HepG2 (cell line): ENCODE results near the gene CPZ. TPM values are rescaled to one million over a fixed set of nuclear protein-coding genes. Genes with fewer than 3 reads are reported as not detected.

ENCODE experiments used
- CENPT ChIP-seq: sonication (generic); formaldehyde crosslinking; IDR thresholded peaks from 2 replicates; pipeline ENCODE4 v1.8.0; 2022; ENCODE audit warnings: low read depth, mild to moderate bottlenecking, moderate library complexity, missing genetic modification reagents
- GATA4 ChIP-seq: sonication (generic); IDR thresholded peaks from 2 replicates; pipeline ENCODE4 v1.6.1; 2016; ENCODE audit warnings: antibody characterized with exemption, low read depth, borderline replicate concordance
- HOXA7 ChIP-seq: sonication (generic); formaldehyde crosslinking; IDR thresholded peaks from 2 replicates; pipeline ENCODE4 v1.8.1; 2022; ENCODE audit warnings: mild to moderate bottlenecking, missing genetic modification reagents, moderate library complexity
- ONECUT2 ChIP-seq: sonication (generic); formaldehyde crosslinking; IDR thresholded peaks from 2 replicates; pipeline ENCODE4 v1.4.0; 2020; ENCODE audit warnings: missing genetic modification reagents
- ZNF430 ChIP-seq: sonication (generic); formaldehyde crosslinking; IDR thresholded peaks from 2 replicates; pipeline ENCODE4 v1.9.0; 2021; ENCODE audit warnings: mild to moderate bottlenecking, missing genetic modification reagents
- ZNF768 ChIP-seq: sonication (generic); formaldehyde crosslinking; IDR thresholded peaks from 2 replicates; pipeline ENCODE4 v1.4.0; 2020; ENCODE audit warnings: missing genetic modification reagents
- polyA plus RNA-seq, 8 experiments: library from polyadenylated mRNA; depleted of rRNA in 3 of 8; stranded (reverse) in 7 of 8; unstranded in 1 of 8; fragments of >200 nt; fragmentation: Illumina TruSeq in 4 of 8; extraction: Trizol in 4 of 8; gene quantifications; 2 replicates each; pipeline versions ENCODE4 v1.2.1 to v1.2.3, GENCODE V29; 2011 to 2016; ENCODE audit warnings: low read depth in 4 of 8, missing spikeins in 1 of 8, mixed read lengths in 1 of 8; ENCODE audit not compliant: insufficient read depth in 1 of 8
- total RNA-seq, 5 experiments: library from RNA; depleted of rRNA; stranded (reverse); fragments of >200 nt; fragmentation: Illumina TruSeq; extraction: Trizol; gene quantifications; 2 replicates each; pipeline ENCODE4 v1.2.3, GENCODE V29; 2016; ENCODE audit warnings: low read depth in 1 of 5
- TF ChIP-seq, protein P1 (sequence below): sonication (generic); formaldehyde crosslinking; IDR thresholded peaks from 2 replicates; pipeline ENCODE4 v1.5.0; 2020; ENCODE audit warnings: missing genetic modification reagents
- TF ChIP-seq, protein P2 (sequence below): sonication (generic); formaldehyde crosslinking; conservative IDR thresholded peaks from 2 replicates; pipeline ENCODE4 v1.8.0; 2022; ENCODE audit warnings: missing genetic modification reagents
- TF ChIP-seq, protein P3 (sequence below): sonication (generic); formaldehyde crosslinking; IDR thresholded peaks from 2 replicates; pipeline ENCODE4 v1.4.0; 2020; ENCODE audit warnings: missing genetic modification reagents
- TF ChIP-seq, protein P4 (sequence below): sonication (generic); formaldehyde crosslinking; IDR thresholded peaks from 2 replicates; pipeline ENCODE4 v1.9.0; 2021; ENCODE audit warnings: missing genetic modification reagents, borderline replicate concordance

CPZ gene
- total and polyA plus RNA-seq, 2 of the 13 experiments (the other 11 are each of a cell fraction or from before 2014, with no cell fraction given): 0.58 to 0.61 TPM

DNA sequence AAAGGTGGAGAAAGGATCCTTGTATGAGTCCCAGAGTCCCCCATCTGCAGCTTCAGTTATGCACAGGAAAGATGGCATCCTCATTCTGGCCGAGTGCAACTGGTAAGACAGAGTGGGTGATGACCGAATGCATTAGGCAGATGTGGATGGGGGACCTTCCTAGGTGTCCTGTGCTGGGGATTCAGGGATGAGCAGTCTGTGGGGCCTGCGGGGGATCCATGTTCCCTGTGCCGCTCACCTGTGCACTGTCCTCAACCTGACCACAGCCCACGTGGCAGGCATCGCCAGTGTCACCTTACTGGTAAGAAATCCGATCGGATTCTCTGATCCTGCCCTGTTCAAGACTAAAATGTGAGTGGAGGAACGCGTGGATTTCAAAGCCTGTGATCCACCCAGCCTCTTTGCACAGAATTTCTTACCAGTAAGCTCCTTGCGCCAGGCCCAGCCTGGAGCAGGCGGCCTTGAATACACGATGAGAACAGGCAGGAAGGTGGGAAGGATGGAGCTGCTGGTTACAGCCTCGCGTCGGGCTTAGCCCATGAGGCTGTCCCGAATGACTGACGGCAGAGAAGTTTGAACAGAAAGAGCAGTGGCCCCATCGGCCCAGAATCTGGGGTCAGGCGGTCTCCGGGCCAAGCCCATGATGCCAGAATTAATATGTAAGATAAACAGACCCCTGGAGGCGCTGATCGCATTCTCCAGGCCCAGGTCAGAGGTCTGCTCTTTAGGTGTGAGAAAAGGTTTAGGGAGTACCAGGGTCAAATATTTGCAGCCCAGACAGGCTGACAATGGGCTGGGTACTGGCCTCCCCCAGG lies 56.5 kb downstream of the CPZ start (continued):
- TF ChIP-seq, protein P1, sequence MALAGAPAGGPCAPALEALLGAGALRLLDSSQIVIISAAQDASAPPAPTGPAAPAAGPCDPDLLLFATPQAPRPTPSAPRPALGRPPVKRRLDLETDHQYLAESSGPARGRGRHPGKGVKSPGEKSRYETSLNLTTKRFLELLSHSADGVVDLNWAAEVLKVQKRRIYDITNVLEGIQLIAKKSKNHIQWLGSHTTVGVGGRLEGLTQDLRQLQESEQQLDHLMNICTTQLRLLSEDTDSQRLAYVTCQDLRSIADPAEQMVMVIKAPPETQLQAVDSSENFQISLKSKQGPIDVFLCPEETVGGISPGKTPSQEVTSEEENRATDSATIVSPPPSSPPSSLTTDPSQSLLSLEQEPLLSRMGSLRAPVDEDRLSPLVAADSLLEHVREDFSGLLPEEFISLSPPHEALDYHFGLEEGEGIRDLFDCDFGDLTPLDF (CRISPR knock-in tag): no peak
- no peak for TF ChIP-seq ZNF768
- TF ChIP-seq, protein P2, sequence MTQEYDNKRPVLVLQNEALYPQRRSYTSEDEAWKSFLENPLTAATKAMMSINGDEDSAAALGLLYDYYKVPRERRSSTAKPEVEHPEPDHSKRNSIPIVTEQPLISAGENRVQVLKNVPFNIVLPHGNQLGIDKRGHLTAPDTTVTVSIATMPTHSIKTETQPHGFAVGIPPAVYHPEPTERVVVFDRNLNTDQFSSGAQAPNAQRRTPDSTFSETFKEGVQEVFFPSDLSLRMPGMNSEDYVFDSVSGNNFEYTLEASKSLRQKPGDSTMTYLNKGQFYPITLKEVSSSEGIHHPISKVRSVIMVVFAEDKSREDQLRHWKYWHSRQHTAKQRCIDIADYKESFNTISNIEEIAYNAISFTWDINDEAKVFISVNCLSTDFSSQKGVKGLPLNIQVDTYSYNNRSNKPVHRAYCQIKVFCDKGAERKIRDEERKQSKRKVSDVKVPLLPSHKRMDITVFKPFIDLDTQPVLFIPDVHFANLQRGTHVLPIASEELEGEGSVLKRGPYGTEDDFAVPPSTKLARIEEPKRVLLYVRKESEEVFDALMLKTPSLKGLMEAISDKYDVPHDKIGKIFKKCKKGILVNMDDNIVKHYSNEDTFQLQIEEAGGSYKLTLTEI (CRISPR knock-in tag): no peak
- no peak for TF ChIP-seq ZNF430 (CRISPR knock-in tag)
- no peak for TF ChIP-seq ONECUT2 (CRISPR knock-in tag)
- TF ChIP-seq, protein P3, sequence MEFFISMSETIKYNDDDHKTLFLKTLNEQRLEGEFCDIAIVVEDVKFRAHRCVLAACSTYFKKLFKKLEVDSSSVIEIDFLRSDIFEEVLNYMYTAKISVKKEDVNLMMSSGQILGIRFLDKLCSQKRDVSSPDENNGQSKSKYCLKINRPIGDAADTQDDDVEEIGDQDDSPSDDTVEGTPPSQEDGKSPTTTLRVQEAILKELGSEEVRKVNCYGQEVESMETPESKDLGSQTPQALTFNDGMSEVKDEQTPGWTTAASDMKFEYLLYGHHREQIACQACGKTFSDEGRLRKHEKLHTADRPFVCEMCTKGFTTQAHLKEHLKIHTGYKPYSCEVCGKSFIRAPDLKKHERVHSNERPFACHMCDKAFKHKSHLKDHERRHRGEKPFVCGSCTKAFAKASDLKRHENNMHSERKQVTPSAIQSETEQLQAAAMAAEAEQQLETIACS (CRISPR knock-in tag): no peak
- TF ChIP-seq, protein P4, sequence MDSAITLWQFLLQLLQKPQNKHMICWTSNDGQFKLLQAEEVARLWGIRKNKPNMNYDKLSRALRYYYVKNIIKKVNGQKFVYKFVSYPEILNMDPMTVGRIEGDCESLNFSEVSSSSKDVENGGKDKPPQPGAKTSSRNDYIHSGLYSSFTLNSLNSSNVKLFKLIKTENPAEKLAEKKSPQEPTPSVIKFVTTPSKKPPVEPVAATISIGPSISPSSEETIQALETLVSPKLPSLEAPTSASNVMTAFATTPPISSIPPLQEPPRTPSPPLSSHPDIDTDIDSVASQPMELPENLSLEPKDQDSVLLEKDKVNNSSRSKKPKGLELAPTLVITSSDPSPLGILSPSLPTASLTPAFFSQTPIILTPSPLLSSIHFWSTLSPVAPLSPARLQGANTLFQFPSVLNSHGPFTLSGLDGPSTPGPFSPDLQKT (CRISPR knock-in tag): no peak
- no peak for TF ChIP-seq HOXA7 (CRISPR knock-in tag)
- no peak for TF ChIP-seq GATA4
- TF ChIP-seq CENPT (CRISPR knock-in tag): no peak
